Pancreas (tissue), 10 donors: ENCODE measurements around the gene GPS1. TPM values are rescaled to one million over a fixed set of nuclear protein-coding genes. Genes with fewer than 3 reads are reported as not detected.

ENCODE experiments used
- ATAC-seq, 4 donors: fragments of 200-7000 bp; cut with Tn5 transposase; one replicate each; pipeline versions ENCODE4 v1.8.0 to v1.9.1; 2020; ENCODE audit warnings: mild to moderate bottlenecking in 4 of 4, moderate library complexity in 4 of 4
- DNase-seq, 6 donors: peaks; one replicate each; pipeline ENCODE4 v3.0.0-alpha.2; 2020
- FAIRE-seq: peaks from 2 replicates; lab custom pipeline; 2012; peaks lifted over from hg19 to GRCh38; lab: Jason Lieb, UNC
- H3K27ac ChIP-seq, 4 donors: fragments of 200-600 bp; sonication (generic); 1 replicate in 3 of 4; 2 replicates in 1 of 4; pipeline versions ENCODE4 v1.5.0 to v1.8.0; 2020
- H3K27me3 ChIP-seq, 4 donors: fragments of 200-600 bp; one replicate each; pipeline ENCODE4 v1.8.0; 2021
- H3K36me3 ChIP-seq, 3 donors: fragments of 200-600 bp; sonication (generic) in 1 of 3; one replicate each; pipeline versions ENCODE4 v1.5.0 to v1.8.0; 2020 to 2021
- H3K4me1 ChIP-seq, 3 donors: fragments of 200-600 bp; one replicate each; pipeline ENCODE4 v1.8.0; 2021
- H3K4me3 ChIP-seq, 4 donors: fragments of 200-600 bp; sonication (generic) in 2 of 4; one replicate each; pipeline versions ENCODE4 v1.5.0 to v1.8.0; 2020 to 2021
- H3K9me3 ChIP-seq, 4 donors: fragments of 200-600 bp; one replicate each; pipeline ENCODE4 v1.8.0; 2021
- CTCF ChIP-seq, 4 donors: fragments of 200-600 bp; sonication (generic) in 3 of 4; IDR thresholded peaks; one replicate each; pipeline versions ENCODE4 v1.5.0 to v1.8.0; 2021; ENCODE audit warnings: antibody characterized with exemption in 4 of 4
- WGBS, 2 donors: extraction: QIAGEN DNeasy Blood & Tissue Kit; methylation state at CpG; one replicate each; pipeline ENCODE4 v1.1.7; 2013; 5-methylcytosine and 5-hydroxymethylcytosine counted together
- intact Hi-C, 3 donors: fragments of 100-400 bp; cut with DNase I; formaldehyde crosslinking; loops; one replicate each; pipeline versions ENCODE4 v1.11.1 to v1.14.2; 2022
- polyA plus RNA-seq, 2 donors: library from polyadenylated mRNA; stranded (reverse); fragments of 200-250 nt; gene quantifications; one replicate each; pipeline ENCODE4 v1.2.3, GENCODE V29; 2013
- total RNA-seq, 6 donors: library from RNA; stranded (reverse); fragmentation: NEBNext Ultra II Directional in 4 of 6; extraction: Animal tissue kit (Norgen Biotek cat#: 25700) in 4 of 6; gene quantifications; one replicate each; pipeline versions ENCODE4 v1.2.1 to v1.2.4, GENCODE V29; 2021 to 2023
- donor health status: healthy with polysubstance abuse.
- donor health status: DM: no; HTN: no; CAD: no; lungs with moderate emphysema.
- donor health status: DM: no; HTN: no; CAD: no.
- donor health status: control.
- donor health status: control.
- donor health status: Bipolar disorder and iron deficiency.
- donor health status: DM: yes; HTN: yes; CAD: no.
- donor health status: DM: no; HTN: no; CAD: no.
- donor health status: DM: no; HTN: no; CAD: no.
- donor health status: DM: yes; HTN: yes; CAD: no.

Gene GPS1
- total and polyA plus RNA-seq, 8 donors = 43.0 to 149 (median 53.3) TPM

- FAIRE-seq (no peak), ATAC-seq (no peak), DNase-seq (peak in 2 of 6 donors; percentile 16 to 75)
- no peak overlapping the region for H3K4me3 ChIP-seq
- H3K36me3 ChIP-seq = peaks cover 0 to 42% (median 8%) of the 10 kb centered on the region in 3 donors
- TF ChIP-seq CTCF (IDR thresholded peaks at IDR 0.05) = no peak
- no peaks in the 10 kb centered on the region for H3K27me3 ChIP-seq
- no peak overlapping the region for H3K27ac ChIP-seq
- WGBS, 2 donors = 84 to 85% methylated on average over 16 of the region's 16 CpGs
- intact Hi-C loops = no loop called here
- no peaks in the 10 kb centered on the region for H3K9me3 ChIP-seq
- H3K4me1 ChIP-seq = peaks cover 0 to 11% (median 10%) of the 10 kb centered on the region in 3 donors
Observed at GRCh38 chr17:82060001-82060380, 8.3 kb downstream of the GPS1 start.

- intact Hi-C loops = no loop called here
- FAIRE-seq (no peak), ATAC-seq (no peak), DNase-seq (peak in 2 of 6 donors; percentile 35 to 70)
- Histone ChIP-seq H3K9me3 (no peaks in the 10 kb centered on the region), H3K36me3 (peaks cover 0 to 38% (median 8%) of the 10 kb centered on the region in 3 donors), H3K27ac (no peak overlapping the region), H3K4me1 (peaks cover 0 to 11% (median 10%) of the 10 kb centered on the region in 3 donors), H3K27me3 (no peaks in the 10 kb centered on the region), H3K4me3 (no peak overlapping the region)
- no peak for TF ChIP-seq CTCF (IDR thresholded peaks at IDR 0.05)
- WGBS, 2 donors = 86 to 88% methylated on average over 13 to 14 of the region's 14 CpGs
Observed at GRCh38 chr17:82060614-82061013, 8.9 kb downstream of the GPS1 start.

GRCh38 chr17:82061047-82061925, 9.6 kb downstream of the GPS1 start:
- no peaks in the 10 kb centered on the region for H3K27me3 ChIP-seq
- ATAC-seq (no peak), FAIRE-seq (no peak), DNase-seq (peak in 2 of 6 donors; percentile 38 to 76)
- H3K27ac ChIP-seq = no peak overlapping the region
- TF ChIP-seq CTCF (IDR thresholded peaks at IDR 0.05) = no peak
- WGBS, 2 donors = 89 to 91% methylated on average over 34 of the region's 34 CpGs
- intact Hi-C loops = no loop called here
- no peak overlapping the region for H3K4me3 ChIP-seq
- peaks cover 0 to 15% (median 14%) of the 10 kb centered on the region in 3 donors for H3K4me1 ChIP-seq
- H3K9me3 ChIP-seq = no peaks in the 10 kb centered on the region
- peaks cover 0 to 33% (median 8%) of the 10 kb centered on the region in 3 donors for H3K36me3 ChIP-seq

GRCh38 chr17:82062076-82062983, 10.6 kb downstream of the GPS1 start:
- Histone ChIP-seq H3K4me1 (peaks cover 0 to 16% (median 15%) of the 10 kb centered on the region in 3 donors), H3K36me3 (peaks cover 0 to 22% (median 1%) of the 10 kb centered on the region in 3 donors), H3K27ac (no peak overlapping the region), H3K4me3 (no peak overlapping the region), H3K9me3 (no peaks in the 10 kb centered on the region), H3K27me3 (no peaks in the 10 kb centered on the region)
- no peak for TF ChIP-seq CTCF (IDR thresholded peaks at IDR 0.05)
- intact Hi-C loops = no loop called here
- FAIRE-seq = no peak
- no peak for ATAC-seq
- DNase-seq = peak in 2 of 6 donors; percentile 33 to 71
- 78 to 85% methylated on average over 24 of the region's 24 CpGs for WGBS, 2 donors
